Natural killer cell (primary cell): ENCODE measurements around the gene TBC1D24. TPM values are rescaled to one million over a fixed set of nuclear protein-coding genes. Genes with fewer than 3 reads are reported as not detected.

Experiments
- ATAC-seq, 3 donors: fragments of 150-1000 bp in 2 of 3; fragments of 200-7000 bp in 1 of 3; cut with Tn5 transposase; 1 replicate in 1 of 3; 2 replicates in 2 of 3; pipeline ENCODE4 v1.10.0; 2021; ENCODE audit warnings: mild to moderate bottlenecking in 2 of 3, moderate library complexity in 2 of 3
- DNase-seq, 2 donors: peaks; one replicate each; pipeline versions ENCODE4 v3.0.0 to v3.0.0-alpha.2; 2013 to 2021; ENCODE audit warnings: mixed read lengths in 1 of 2
- H3K27ac ChIP-seq: one replicate; pipeline ENCODE4 v1.5.1; 2013; ENCODE audit warnings: mild to moderate bottlenecking, low read length
- H3K27me3 ChIP-seq: one replicate; pipeline ENCODE4 v1.6.1; 2013; ENCODE audit warnings: low read length; ENCODE audit not compliant: control insufficient read depth, insufficient read depth
- H3K36me3 ChIP-seq: one replicate; pipeline ENCODE4 v1.6.1; 2013; ENCODE audit warnings: low read length; ENCODE audit not compliant: control insufficient read depth, insufficient read depth
- H3K4me1 ChIP-seq: one replicate; pipeline ENCODE4 v1.6.1; 2013; ENCODE audit warnings: low read length; ENCODE audit not compliant: control insufficient read depth, insufficient read depth
- H3K4me3 ChIP-seq: one replicate; pipeline ENCODE4 v1.5.1; 2013; ENCODE audit warnings: low read length
- H3K9me3 ChIP-seq: one replicate; pipeline ENCODE4 v1.6.1; 2013; ENCODE audit warnings: low read length; ENCODE audit not compliant: control insufficient read depth, insufficient read depth
- H3K27ac Mint-ChIP-seq, 2 donors: one replicate each; pipeline ENCODE4 v1.8.0; 2022; ENCODE audit warnings: mild to moderate bottlenecking in 2 of 2, mixed read lengths in 2 of 2, moderate library complexity in 1 of 2
- H3K27me3 Mint-ChIP-seq, 2 donors: one replicate each; pipeline ENCODE4 v1.8.0; 2022; ENCODE audit warnings: low read depth in 2 of 2, mixed read lengths in 2 of 2
- H3K36me3 Mint-ChIP-seq: one replicate; pipeline ENCODE4 v1.8.0; 2022; ENCODE audit warnings: mixed read lengths
- H3K4me1 Mint-ChIP-seq, 2 donors: one replicate each; pipeline ENCODE4 v1.8.0; 2022; ENCODE audit warnings: mixed read lengths in 2 of 2
- H3K4me3 Mint-ChIP-seq: one replicate; pipeline ENCODE4 v1.8.0; 2022; ENCODE audit warnings: mild to moderate bottlenecking, moderate library complexity, mixed read lengths
- H3K9me3 Mint-ChIP-seq, 2 donors: one replicate each; pipeline ENCODE4 v1.8.0; 2022; ENCODE audit warnings: mixed read lengths in 2 of 2
- WGBS: methylation state at CpG from one replicate; pipeline ENCODE4 v1.1.7; 2013; ENCODE audit warnings: missing lambda C conversion rate; ENCODE audit not compliant: insufficient coverage; 5-methylcytosine and 5-hydroxymethylcytosine counted together
- intact Hi-C: fragments of 100-400 bp; cut with micrococcal nuclease; formaldehyde crosslinking; loops from one replicate; pipeline ENCODE4 v1.14.2; 2022
- total RNA-seq, 4 donors: library from RNA; stranded (reverse); fragments of 120-200 nt in 1 of 4; gene quantifications; one replicate each; pipeline versions ENCODE4 v1.2.3 to v1.2.4, GENCODE V29; 2013 to 2022
- TF ChIP-seq, protein P1 (sequence below): fragments of 200-600 bp; IDR thresholded peaks from one replicate; pipeline ENCODE4 v1.8.0; 2022; ENCODE audit warnings: antibody characterized with exemption

TBC1D24 gene
- total RNA-seq, 3 donors from 2014 or later (not counting 1 experiment from before 2014, with no cell fraction given), result 7.2 to 13.0 (median 10.9) TPM

DNA sequence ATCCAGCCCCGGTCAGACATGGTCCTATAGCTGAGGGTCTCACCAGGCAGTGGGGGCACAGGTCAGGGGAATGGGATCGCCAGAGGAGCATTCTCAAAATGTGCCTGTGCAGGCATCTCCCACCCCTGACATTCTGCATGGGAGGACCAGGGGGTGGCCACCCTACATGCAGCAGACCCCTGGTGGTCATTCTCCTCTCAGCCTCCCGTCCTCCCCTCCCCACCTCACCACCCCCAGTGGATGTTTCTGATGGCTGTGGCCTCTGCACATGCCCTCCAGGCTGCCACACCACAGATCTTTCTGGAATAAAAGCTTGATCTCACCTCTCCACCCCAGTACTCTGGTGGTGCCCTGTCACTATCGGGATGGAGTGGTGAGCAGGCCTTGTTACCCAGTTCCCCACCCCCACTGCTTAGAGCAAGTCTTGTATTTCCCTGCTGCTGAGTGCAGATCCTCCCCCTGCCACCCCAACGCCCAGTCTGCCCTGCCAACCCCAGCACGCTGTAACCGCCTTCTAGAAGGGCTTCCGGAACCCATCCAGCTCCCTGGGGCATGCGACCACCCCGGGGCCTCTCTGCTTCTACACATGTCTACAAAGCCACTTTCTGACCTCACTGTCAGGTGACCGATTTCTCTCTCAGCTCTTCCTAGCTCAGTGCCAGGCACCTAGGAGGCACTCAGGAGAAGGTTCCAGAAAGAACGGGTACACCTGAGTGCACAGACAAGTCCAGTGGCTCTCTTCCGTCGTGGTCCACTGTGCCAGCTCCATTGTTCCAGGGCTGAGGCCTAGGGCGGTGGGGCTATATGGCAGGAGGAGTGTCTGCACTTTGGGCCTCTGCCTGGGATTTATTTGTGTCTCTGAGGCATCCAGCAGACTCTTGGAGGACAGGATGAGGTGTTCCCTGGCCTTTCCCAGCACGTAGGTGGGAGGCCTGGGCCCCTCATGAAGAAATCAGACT is 9.3 kb downstream of the TBC1D24 start:
- Mint-ChIP-seq H3K27me3 (peaks cover 0 to 3% of the 10 kb centered on the region in 2 donors), H3K27ac (peak overlapping the region in 1 of 2 donors; percentile 52), H3K36me3 (no peaks in the 10 kb centered on the region), H3K9me3 (no peaks in the 10 kb centered on the region), H3K4me1 (peaks cover 15 to 36% of the 10 kb centered on the region in 2 donors), H3K4me3 (no peak overlapping the region)
- TF ChIP-seq, protein P1, sequence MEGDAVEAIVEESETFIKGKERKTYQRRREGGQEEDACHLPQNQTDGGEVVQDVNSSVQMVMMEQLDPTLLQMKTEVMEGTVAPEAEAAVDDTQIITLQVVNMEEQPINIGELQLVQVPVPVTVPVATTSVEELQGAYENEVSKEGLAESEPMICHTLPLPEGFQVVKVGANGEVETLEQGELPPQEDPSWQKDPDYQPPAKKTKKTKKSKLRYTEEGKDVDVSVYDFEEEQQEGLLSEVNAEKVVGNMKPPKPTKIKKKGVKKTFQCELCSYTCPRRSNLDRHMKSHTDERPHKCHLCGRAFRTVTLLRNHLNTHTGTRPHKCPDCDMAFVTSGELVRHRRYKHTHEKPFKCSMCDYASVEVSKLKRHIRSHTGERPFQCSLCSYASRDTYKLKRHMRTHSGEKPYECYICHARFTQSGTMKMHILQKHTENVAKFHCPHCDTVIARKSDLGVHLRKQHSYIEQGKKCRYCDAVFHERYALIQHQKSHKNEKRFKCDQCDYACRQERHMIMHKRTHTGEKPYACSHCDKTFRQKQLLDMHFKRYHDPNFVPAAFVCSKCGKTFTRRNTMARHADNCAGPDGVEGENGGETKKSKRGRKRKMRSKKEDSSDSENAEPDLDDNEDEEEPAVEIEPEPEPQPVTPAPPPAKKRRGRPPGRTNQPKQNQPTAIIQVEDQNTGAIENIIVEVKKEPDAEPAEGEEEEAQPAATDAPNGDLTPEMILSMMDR, result no peak
- 91% methylated on average over 16 of the region's 16 CpGs for WGBS
- H3K4me1 ChIP-seq, result peaks cover 37% of the 10 kb centered on the region
- no peak for DNase-seq
- no peak overlapping the region for H3K27ac ChIP-seq
- no peaks in the 10 kb centered on the region for H3K27me3 ChIP-seq
- no peaks in the 10 kb centered on the region for H3K36me3 ChIP-seq
- no peak for ATAC-seq
- intact Hi-C loops, result loop anchor here (10.0 kb wide), 1 partner anchor 479 kb away; the partner anchor contains the start of gene ZNF598
- no peaks in the 10 kb centered on the region for H3K9me3 ChIP-seq
- no peak overlapping the region for H3K4me3 ChIP-seq

GRCh38 chr16:2484898-2485508 is 10.1 kb downstream of the TBC1D24 start:
- no peaks in the 10 kb centered on the region for H3K9me3 Mint-ChIP-seq
- intact Hi-C loops, result loop anchor here (10.0 kb wide), 1 partner anchor 480 kb away; the partner anchor contains the start of gene ZNF598
- no peaks in the 10 kb centered on the region for H3K9me3 ChIP-seq
- TF ChIP-seq, protein P1, result no peak
- ATAC-seq (no peak), DNase-seq (no peak)
- H3K36me3 Mint-ChIP-seq, result no peaks in the 10 kb centered on the region
- H3K27ac ChIP-seq, result no peak overlapping the region
- H3K27ac Mint-ChIP-seq, result peak overlapping the region in 1 of 2 donors; percentile 52
- peaks cover 15 to 36% of the 10 kb centered on the region in 2 donors for H3K4me1 Mint-ChIP-seq
- H3K36me3 ChIP-seq, result no peaks in the 10 kb centered on the region
- peaks cover 37% of the 10 kb centered on the region for H3K4me1 ChIP-seq
- peaks cover 0 to 3% of the 10 kb centered on the region in 2 donors for H3K27me3 Mint-ChIP-seq
- no peak overlapping the region for H3K4me3 ChIP-seq
- WGBS, result 97% methylated on average over 11 of the region's 13 CpGs
- H3K27me3 ChIP-seq, result no peaks in the 10 kb centered on the region
- no peak overlapping the region for H3K4me3 Mint-ChIP-seq

DNA sequence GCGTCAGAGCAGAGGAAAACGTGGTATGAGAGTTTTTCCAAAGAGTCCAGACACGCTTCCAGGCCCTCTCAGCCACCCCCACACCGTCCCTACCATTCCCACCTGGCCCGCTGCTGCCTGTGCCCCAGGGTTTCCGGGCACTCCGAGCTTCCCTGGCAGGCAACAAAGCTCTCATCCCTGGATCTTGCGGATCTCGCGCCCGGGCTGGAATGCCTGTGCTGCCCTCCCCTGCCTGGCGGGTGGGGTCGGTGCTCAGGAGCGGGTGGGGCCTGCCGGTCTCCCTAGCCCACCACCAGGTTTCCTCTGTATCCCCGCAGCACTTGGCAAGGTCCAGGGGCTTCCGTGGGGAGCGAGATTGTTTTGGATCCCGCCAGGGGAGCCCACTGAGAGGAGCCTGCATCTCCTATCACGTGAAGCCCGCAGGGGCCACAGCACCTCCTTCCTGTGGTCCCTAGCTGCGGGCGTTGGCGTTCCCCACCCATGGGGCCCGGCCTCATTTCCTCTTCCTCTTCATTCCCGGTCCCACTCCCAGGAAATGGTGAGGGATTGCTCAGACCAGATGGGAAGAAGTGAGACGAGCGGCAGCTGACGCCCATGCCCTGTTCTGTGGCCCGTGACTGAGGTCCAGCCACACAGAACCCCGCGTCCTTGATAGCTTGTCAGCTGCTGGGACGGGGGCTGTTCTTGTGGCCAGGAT is 11.0 kb downstream of the TBC1D24 start:
- no peak overlapping the region for H3K4me3 ChIP-seq
- no peaks in the 10 kb centered on the region for H3K36me3 Mint-ChIP-seq
- intact Hi-C loops, result loop anchor here (10.0 kb wide), 1 partner anchor 481 kb away; the partner anchor contains the start of gene ZNF598
- H3K9me3 ChIP-seq, result no peaks in the 10 kb centered on the region
- H3K4me3 Mint-ChIP-seq, result no peak overlapping the region
- peaks cover 15 to 36% of the 10 kb centered on the region in 2 donors for H3K4me1 Mint-ChIP-seq
- no peaks in the 10 kb centered on the region for H3K27me3 ChIP-seq
- ATAC-seq (no peak), DNase-seq (no peak)
- H3K36me3 ChIP-seq, result no peaks in the 10 kb centered on the region
- WGBS, result 64% methylated on average over 33 of the region's 33 CpGs
- peak overlapping the region; percentile 55 for H3K27ac ChIP-seq
- H3K9me3 Mint-ChIP-seq, result no peaks in the 10 kb centered on the region
- H3K4me1 ChIP-seq, result peaks cover 37% of the 10 kb centered on the region
- peaks cover 0 to 3% of the 10 kb centered on the region in 2 donors for H3K27me3 Mint-ChIP-seq
- TF ChIP-seq, protein P1, result no peak
- peak overlapping the region; percentile 80 to 100 for H3K27ac Mint-ChIP-seq
